HEK293 (cell line): ENCODE measurements around the gene SPCS2.
"Not testable (repeated sequence)": the region's sequence is repeated elsewhere in the genome, so short reads cannot be mapped to it uniquely, and the experiment has no call there.

Experiments
- CTCF ChIA-PET: fragments of 350-600 bp; formaldehyde crosslinking; extraction: SDS; loops from one replicate; lab custom pipeline; 2021; ENCODE audit warnings: antibody characterized with exemption; lab: Yijun Ruan, JAX
- POLR2A ChIA-PET: fragments of 300-600 bp; formaldehyde crosslinking; extraction: SDS; loops from one replicate; lab custom pipeline; 2020; ENCODE audit warnings: antibody characterized with exemption, inconsistent platforms; lab: Yijun Ruan, JAX
- H3K27ac ChIP-seq: fragments of 200-500 bp; sonication (Bioruptor generic); 2 replicates; pipeline ENCODE4 v1.5.1; 2014; ENCODE audit warnings: low read depth, low read length, control low read depth, inconsistent platforms; ENCODE audit errors: extremely low read depth
- H3K36me3 ChIP-seq, 2 experiments: fragments of 200-500 bp in 1 of 2; sonication (Bioruptor generic) in 1 of 2; 1 replicate in 1 of 2; 2 replicates in 1 of 2; pipeline ENCODE4 v1.5.1; 2014 to 2017; ENCODE audit warnings: inconsistent platforms in 2 of 2, low read length in 2 of 2; ENCODE audit not compliant: control insufficient read depth in 2 of 2, insufficient read depth in 1 of 2
- H3K4me1 ChIP-seq: fragments of 200-500 bp; sonication (Bioruptor generic); 2 replicates; pipeline ENCODE4 v1.5.1; 2014; ENCODE audit warnings: mild to moderate bottlenecking, low read length, inconsistent platforms; ENCODE audit not compliant: control insufficient read depth, insufficient read depth
- H3K4me3 ChIP-seq: 2 replicates; pipeline ENCODE4 v1.5.1; 2011; ENCODE audit warnings: low read depth, mild to moderate bottlenecking, control low read depth, low read length, moderate library complexity
- H3K9me3 ChIP-seq: fragments of 200-500 bp; sonication (Bioruptor generic); 2 replicates; pipeline ENCODE4 v1.5.1; 2014; ENCODE audit warnings: low read depth, low read length, inconsistent platforms; ENCODE audit not compliant: control insufficient read depth, insufficient read depth
- HOXC10 ChIP-seq: sonication (generic); formaldehyde crosslinking; IDR thresholded peaks from 2 replicates; pipeline ENCODE4 v1.8.1; 2023; ENCODE audit warnings: mild to moderate bottlenecking, missing genetic modification reagents
- HOXD13 ChIP-seq: sonication (generic); formaldehyde crosslinking; IDR thresholded peaks from 2 replicates; pipeline ENCODE4 v1.8.0; 2022; ENCODE audit warnings: missing genetic modification reagents, borderline replicate concordance
- PRDM1 ChIP-seq: fragments of 450-650 bp; formaldehyde crosslinking; IDR thresholded peaks from 2 replicates; pipeline ENCODE4; 2016; ENCODE audit warnings: missing biosample characterization, missing genetic modification characterization
- ZBTB1 ChIP-seq: fragments of 450-650 bp; formaldehyde crosslinking; IDR thresholded peaks from 2 replicates; pipeline ENCODE4 v1.5.1; 2016; ENCODE audit warnings: missing biosample characterization, missing genetic modification characterization
- ZBTB17 ChIP-seq: fragments of 450-650 bp; formaldehyde crosslinking; IDR thresholded peaks from 2 replicates; pipeline ENCODE4 v1.5.1; 2016; ENCODE audit warnings: missing biosample characterization, missing genetic modification characterization
- ZBTB20 ChIP-seq: fragments of 450-650 bp; formaldehyde crosslinking; IDR thresholded peaks from 2 replicates; pipeline ENCODE4 v1.5.1; 2016; ENCODE audit warnings: missing biosample characterization, missing genetic modification characterization
- ZIC2 ChIP-seq: fragments of 450-650 bp; formaldehyde crosslinking; IDR thresholded peaks from 2 replicates; pipeline ENCODE4 v1.5.1; 2016; ENCODE audit warnings: missing biosample characterization, missing genetic modification characterization
- ZNF175 ChIP-seq: fragments of 450-650 bp; formaldehyde crosslinking; IDR thresholded peaks from 2 replicates; pipeline ENCODE4 v1.5.1; 2016; ENCODE audit warnings: missing biosample characterization, missing genetic modification characterization
- ZNF211 ChIP-seq: fragments of 450-650 bp; formaldehyde crosslinking; IDR thresholded peaks from 2 replicates; pipeline ENCODE4 v1.5.1; 2016; ENCODE audit warnings: low read depth, missing biosample characterization, missing genetic modification characterization
- ZNF24 ChIP-seq: fragments of 450-650 bp; formaldehyde crosslinking; IDR thresholded peaks from 2 replicates; pipeline ENCODE4 v1.5.1; 2016; ENCODE audit warnings: missing biosample characterization, missing genetic modification characterization
- ZNF274 ChIP-seq, 2 experiments: fragments of 200-500 bp in 1 of 2; fragments of 450-650 bp in 1 of 2; sonication (Bioruptor generic) in 1 of 2; formaldehyde crosslinking in 1 of 2; IDR thresholded peaks; 2 replicates each; pipeline versions ENCODE4 v1.5.1 to v1.6.1; 2014 to 2016; ENCODE audit warnings: borderline replicate concordance in 1 of 2, inconsistent platforms in 1 of 2, low read length in 1 of 2, missing biosample characterization in 1 of 2, missing genetic modification characterization in 1 of 2
- ZNF404 ChIP-seq: fragments of 450-650 bp; formaldehyde crosslinking; IDR thresholded peaks from 2 replicates; pipeline ENCODE4 v1.5.1; 2017; ENCODE audit warnings: missing biosample characterization, missing genetic modification characterization
- ZNF510 ChIP-seq: fragments of 450-650 bp; formaldehyde crosslinking; IDR thresholded peaks from 2 replicates; pipeline ENCODE4 v1.5.1; 2018; ENCODE audit warnings: mild to moderate bottlenecking, missing genetic modification characterization, missing biosample characterization; ENCODE audit not compliant: insufficient replicate concordance
- ZNF544 ChIP-seq: fragments of 450-650 bp; formaldehyde crosslinking; IDR thresholded peaks from 2 replicates; pipeline ENCODE4 v1.5.0; 2017; ENCODE audit warnings: missing biosample characterization, missing genetic modification characterization
- ZNF558 ChIP-seq: fragments of 450-650 bp; formaldehyde crosslinking; IDR thresholded peaks from 2 replicates; pipeline ENCODE4 v1.5.1; 2016; ENCODE audit warnings: missing biosample characterization, missing genetic modification characterization
- ZNF571 ChIP-seq: fragments of 450-650 bp; formaldehyde crosslinking; IDR thresholded peaks from 2 replicates; pipeline ENCODE4 v1.5.0; 2017; ENCODE audit warnings: missing biosample characterization, missing genetic modification characterization
- ZNF585B ChIP-seq: fragments of 450-650 bp; formaldehyde crosslinking; IDR thresholded peaks from 2 replicates; pipeline ENCODE4 v1.5.1; 2016; ENCODE audit warnings: missing biosample characterization, missing genetic modification characterization
- ZNF623 ChIP-seq: fragments of 450-650 bp; formaldehyde crosslinking; IDR thresholded peaks from 2 replicates; pipeline ENCODE4 v1.5.1; 2016; ENCODE audit warnings: missing biosample characterization, missing genetic modification characterization
- ZNF707 ChIP-seq: fragments of 450-650 bp; formaldehyde crosslinking; IDR thresholded peaks from 2 replicates; pipeline ENCODE4 v1.5.1; 2016; ENCODE audit warnings: missing biosample characterization, missing genetic modification characterization
- ZNF747 ChIP-seq: fragments of 450-650 bp; formaldehyde crosslinking; IDR thresholded peaks from 2 replicates; pipeline ENCODE4 v1.5.1; 2016; ENCODE audit warnings: missing biosample characterization, missing genetic modification characterization
- ZNF785 ChIP-seq: fragments of 450-650 bp; formaldehyde crosslinking; IDR thresholded peaks from 2 replicates; pipeline ENCODE4 v1.5.1; 2016; ENCODE audit warnings: missing biosample characterization, missing genetic modification characterization
- TF ChIP-seq, protein P1 (sequence below): fragments of 450-650 bp; IDR thresholded peaks from 2 replicates; pipeline ENCODE4 v1.5.1; 2018; ENCODE audit warnings: missing biosample characterization, missing genetic modification characterization
- TF ChIP-seq, protein P2 (sequence below): fragments of 450-650 bp; formaldehyde crosslinking; IDR thresholded peaks from 2 replicates; pipeline ENCODE4 v1.5.1; 2016; ENCODE audit warnings: missing biosample characterization, missing genetic modification characterization
- TF ChIP-seq, protein P3 (sequence below): fragments of 450-650 bp; formaldehyde crosslinking; conservative IDR thresholded peaks from 2 replicates; pipeline ENCODE4 v1.5.1; 2016; ENCODE audit warnings: low read depth, missing biosample characterization, missing genetic modification characterization

SPCS2 gene

GRCh38 chr11:75014129-75014528, 65.1 kb downstream of the SPCS2 start:
- ChIA-PET CTCF (interaction anchor here (0.6 to 1.5 kb wide), 6 partner anchors 9 to 287 kb away, joined by 3 to 9 read pairs (median 3); no protein-coding TSS in a partner anchor), POLR2A (no interaction called here)
- Histone ChIP-seq H3K27ac (no peak overlapping the region), H3K4me1 (no peaks in the 10 kb centered on the region), H3K36me3 (peaks cover 0 to 26% of the 10 kb centered on the region in 2 experiments; a peak in 1 of 3 replicates), H3K4me3 (no peak overlapping the region), H3K9me3 (no peaks in the 10 kb centered on the region)
- no peak for TF ChIP-seq ZNF785 (tag by site-specific recombination)
- no peak for TF ChIP-seq ZNF747
- TF ChIP-seq, protein P1, sequence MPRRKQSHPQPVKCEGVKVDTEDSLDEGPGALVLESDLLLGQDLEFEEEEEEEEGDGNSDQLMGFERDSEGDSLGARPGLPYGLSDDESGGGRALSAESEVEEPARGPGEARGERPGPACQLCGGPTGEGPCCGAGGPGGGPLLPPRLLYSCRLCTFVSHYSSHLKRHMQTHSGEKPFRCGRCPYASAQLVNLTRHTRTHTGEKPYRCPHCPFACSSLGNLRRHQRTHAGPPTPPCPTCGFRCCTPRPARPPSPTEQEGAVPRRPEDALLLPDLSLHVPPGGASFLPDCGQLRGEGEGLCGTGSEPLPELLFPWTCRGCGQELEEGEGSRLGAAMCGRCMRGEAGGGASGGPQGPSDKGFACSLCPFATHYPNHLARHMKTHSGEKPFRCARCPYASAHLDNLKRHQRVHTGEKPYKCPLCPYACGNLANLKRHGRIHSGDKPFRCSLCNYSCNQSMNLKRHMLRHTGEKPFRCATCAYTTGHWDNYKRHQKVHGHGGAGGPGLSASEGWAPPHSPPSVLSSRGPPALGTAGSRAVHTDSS (tag by site-specific recombination) = no peak
- TF ChIP-seq, protein P2, sequence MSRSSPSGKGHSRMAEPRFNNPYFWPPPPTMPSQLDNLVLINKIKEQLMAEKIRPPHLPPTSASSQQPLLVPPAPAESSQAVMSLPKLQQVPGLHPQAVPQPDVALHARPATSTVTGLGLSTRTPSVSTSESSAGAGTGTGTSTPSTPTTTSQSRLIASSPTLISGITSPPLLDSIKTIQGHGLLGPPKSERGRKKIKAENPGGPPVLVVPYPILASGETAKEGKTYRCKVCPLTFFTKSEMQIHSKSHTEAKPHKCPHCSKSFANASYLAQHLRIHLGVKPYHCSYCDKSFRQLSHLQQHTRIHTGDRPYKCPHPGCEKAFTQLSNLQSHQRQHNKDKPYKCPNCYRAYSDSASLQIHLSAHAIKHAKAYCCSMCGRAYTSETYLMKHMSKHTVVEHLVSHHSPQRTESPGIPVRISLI (tag by site-specific recombination) = no peak
- no peak for TF ChIP-seq ZNF175 (tag by site-specific recombination)
- no peak for TF ChIP-seq ZNF623 (tag by site-specific recombination)
- no peak for TF ChIP-seq ZNF274 (IDR thresholded peaks at IDR 0.05; ENCODE audit: low read length)
- TF ChIP-seq ZNF274 (tag by site-specific recombination; IDR thresholded peaks at IDR 0.05; ENCODE audit: borderline replicate concordance) = no peak
- TF ChIP-seq ZNF404 (tag by site-specific recombination) = no peak
- TF ChIP-seq ZBTB20 = no peak

DNA sequence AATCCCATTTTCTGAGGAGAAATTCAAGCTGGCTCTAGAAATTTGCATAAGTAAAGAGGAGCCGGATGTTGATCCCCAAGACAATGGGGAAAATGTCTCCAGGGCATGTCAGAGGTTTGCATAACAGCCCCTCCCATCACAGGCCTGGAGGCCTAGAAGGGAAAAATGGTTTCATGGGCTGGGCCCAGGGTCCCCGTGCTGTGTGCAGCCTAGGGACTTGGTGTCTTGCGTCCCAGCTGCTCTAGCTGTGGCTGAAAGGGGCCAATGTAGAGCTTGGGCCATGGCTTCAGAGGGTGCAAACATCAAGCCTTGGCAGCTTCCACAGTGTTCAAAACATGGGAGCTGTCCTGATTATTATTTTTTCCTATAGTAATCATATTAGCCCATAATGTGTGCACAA, 70.1 kb downstream of the SPCS2 start:
- CTCF ChIA-PET, POLR2A ChIA-PET, H3K4me3 ChIP-seq, H3K9me3 ChIP-seq, H3K27ac ChIP-seq, H3K4me1 ChIP-seq, H3K36me3 ChIP-seq: not testable (repeated sequence)
- peak; percentile 85 for TF ChIP-seq ZNF585B (tag by site-specific recombination)

DNA sequence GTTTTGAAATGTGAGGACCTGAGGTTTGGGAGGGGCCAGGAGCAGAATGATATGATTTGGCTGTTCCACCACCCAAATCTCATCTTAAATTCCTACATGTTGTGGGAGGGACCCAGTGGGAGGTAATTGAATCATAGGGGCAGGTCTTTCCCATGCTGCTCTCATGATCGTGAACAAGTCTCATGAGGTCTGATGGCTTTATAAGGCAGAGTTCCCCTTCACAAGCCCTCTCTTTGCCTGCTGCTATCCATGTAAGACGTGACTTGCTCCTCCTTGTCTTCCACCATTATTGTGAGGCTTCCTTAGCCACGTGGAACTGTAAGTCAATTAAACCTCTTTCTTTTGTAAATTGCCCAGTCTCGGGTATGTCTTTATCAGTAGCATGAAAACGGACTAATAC, 71.3 kb downstream of the SPCS2 start:
- H3K36me3 ChIP-seq, H3K27ac ChIP-seq, POLR2A ChIA-PET, H3K4me1 ChIP-seq, H3K4me3 ChIP-seq, H3K9me3 ChIP-seq: not testable (repeated sequence)
- CTCF ChIA-PET = interaction anchor here (1.0 to 8.8 kb wide), 6 partner anchors 12 to 230 kb away, joined by 3 to 90 read pairs (median 26); no protein-coding TSS in a partner anchor

DNA sequence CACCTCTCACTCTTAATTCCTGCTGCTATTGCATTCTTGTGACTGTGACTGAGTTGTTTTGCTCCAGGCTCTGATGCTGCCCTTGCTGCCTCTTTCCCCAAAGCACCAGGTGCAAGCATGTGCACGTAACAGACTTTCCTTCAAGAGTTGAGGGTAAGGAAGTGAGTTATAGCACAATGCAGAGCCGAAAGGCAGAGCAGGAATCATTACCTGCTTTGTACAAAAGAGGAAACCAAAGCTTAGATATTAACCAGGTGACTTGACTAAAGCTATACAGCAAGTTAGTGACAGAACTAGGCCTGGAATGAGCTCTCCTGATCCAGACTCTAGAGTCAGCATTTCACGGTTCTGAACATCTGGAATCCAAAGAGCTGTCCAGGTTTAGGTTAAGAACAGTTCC, 73.2 kb downstream of the SPCS2 start:
- H3K27ac ChIP-seq = no peak overlapping the region
- H3K9me3 ChIP-seq = no peaks in the 10 kb centered on the region
- ChIA-PET CTCF (interaction anchor here (0.5 to 8.8 kb wide), 40 partner anchors 8 to 571 kb away, joined by 3 to 90 read pairs (median 5); partner anchors contain the start of genes NEU3 and TPBGL), POLR2A (interaction anchor here (0.7 kb wide), 1 partner anchor 117 kb away, joined by 6 read pairs; no protein-coding TSS in a partner anchor)
- no peaks in the 10 kb centered on the region for H3K4me1 ChIP-seq
- no peak overlapping the region for H3K4me3 ChIP-seq
- no peaks in the 10 kb centered on the region for H3K36me3 ChIP-seq
- TF ChIP-seq ZBTB1 (tag by site-specific recombination) (no peak), ZNF707 (no peak), ZNF544 (tag by site-specific recombination) (no peak), ZNF510 (tag by site-specific recombination) (no peak), ZBTB20 (no peak), ZNF211 (tag by site-specific recombination) (no peak), ZNF571 (tag by site-specific recombination) (no peak), ZBTB17 (no peak), ZIC2 (tag by site-specific recombination) (no peak), PRDM1 (tag by site-specific recombination) (no peak), ZNF24 (tag by site-specific recombination) (no peak), HOXC10 (CRISPR knock-in tag) (no peak), HOXD13 (CRISPR knock-in tag) (no peak), ZNF558 (no peak)
- TF ChIP-seq, protein P3, sequence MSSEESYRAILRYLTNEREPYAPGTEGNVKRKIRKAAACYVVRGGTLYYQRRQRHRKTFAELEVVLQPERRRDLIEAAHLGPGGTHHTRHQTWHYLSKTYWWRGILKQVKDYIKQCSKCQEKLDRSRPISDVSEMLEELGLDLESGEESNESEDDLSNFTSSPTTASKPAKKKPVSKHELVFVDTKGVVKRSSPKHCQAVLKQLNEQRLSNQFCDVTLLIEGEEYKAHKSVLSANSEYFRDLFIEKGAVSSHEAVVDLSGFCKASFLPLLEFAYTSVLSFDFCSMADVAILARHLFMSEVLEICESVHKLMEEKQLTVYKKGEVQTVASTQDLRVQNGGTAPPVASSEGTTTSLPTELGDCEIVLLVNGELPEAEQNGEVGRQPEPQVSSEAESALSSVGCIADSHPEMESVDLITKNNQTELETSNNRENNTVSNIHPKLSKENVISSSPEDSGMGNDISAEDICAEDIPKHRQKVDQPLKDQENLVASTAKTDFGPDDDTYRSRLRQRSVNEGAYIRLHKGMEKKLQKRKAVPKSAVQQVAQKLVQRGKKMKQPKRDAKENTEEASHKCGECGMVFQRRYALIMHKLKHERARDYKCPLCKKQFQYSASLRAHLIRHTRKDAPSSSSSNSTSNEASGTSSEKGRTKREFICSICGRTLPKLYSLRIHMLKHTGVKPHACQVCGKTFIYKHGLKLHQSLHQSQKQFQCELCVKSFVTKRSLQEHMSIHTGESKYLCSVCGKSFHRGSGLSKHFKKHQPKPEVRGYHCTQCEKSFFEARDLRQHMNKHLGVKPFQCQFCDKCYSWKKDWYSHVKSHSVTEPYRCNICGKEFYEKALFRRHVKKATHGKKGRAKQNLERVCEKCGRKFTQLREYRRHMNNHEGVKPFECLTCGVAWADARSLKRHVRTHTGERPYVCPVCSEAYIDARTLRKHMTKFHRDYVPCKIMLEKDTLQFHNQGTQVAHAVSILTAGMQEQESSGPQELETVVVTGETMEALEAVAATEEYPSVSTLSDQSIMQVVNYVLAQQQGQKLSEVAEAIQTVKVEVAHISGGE (tag by site-specific recombination) = no peak
